OCI-LY3 (cell line): ENCODE results near the gene VCAN.

Experiments used
- EZH2phosphoT487 ChIP-seq: fragments of 200-600 bp; shearing (Covaris generic); IDR thresholded peaks from 2 replicates; pipeline ENCODE4 v1.6.1; 2018; ENCODE audit warnings: antibody characterized with exemption, mixed run types, low read depth
- TF ChIP-seq, protein P1 (sequence below): fragments of 200-600, 300-600 bp; sonication (generic); IDR thresholded peaks from 2 replicates; pipeline ENCODE4 v1.5.1; 2014; ENCODE audit warnings: antibody characterized with exemption, low read length, low read depth

- TF ChIP-seq, protein P1, sequence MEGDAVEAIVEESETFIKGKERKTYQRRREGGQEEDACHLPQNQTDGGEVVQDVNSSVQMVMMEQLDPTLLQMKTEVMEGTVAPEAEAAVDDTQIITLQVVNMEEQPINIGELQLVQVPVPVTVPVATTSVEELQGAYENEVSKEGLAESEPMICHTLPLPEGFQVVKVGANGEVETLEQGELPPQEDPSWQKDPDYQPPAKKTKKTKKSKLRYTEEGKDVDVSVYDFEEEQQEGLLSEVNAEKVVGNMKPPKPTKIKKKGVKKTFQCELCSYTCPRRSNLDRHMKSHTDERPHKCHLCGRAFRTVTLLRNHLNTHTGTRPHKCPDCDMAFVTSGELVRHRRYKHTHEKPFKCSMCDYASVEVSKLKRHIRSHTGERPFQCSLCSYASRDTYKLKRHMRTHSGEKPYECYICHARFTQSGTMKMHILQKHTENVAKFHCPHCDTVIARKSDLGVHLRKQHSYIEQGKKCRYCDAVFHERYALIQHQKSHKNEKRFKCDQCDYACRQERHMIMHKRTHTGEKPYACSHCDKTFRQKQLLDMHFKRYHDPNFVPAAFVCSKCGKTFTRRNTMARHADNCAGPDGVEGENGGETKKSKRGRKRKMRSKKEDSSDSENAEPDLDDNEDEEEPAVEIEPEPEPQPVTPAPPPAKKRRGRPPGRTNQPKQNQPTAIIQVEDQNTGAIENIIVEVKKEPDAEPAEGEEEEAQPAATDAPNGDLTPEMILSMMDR = no peak
- no peak for TF ChIP-seq EZH2phosphoT487
These were observed 99.4 kb downstream of the VCAN start for GRCh38 chr5:83570916-83571315.
